SHP77 (cell line): ENCODE data around the gene ARHGEF25.
"Not testable (repeated sequence)": the region's sequence is repeated elsewhere in the genome, so short reads cannot be mapped to it uniquely, and the experiment has no call there.

ENCODE experiments used
- DNase-seq, 2 experiments: peaks; one replicate each; lab custom pipeline; 2025; lab: John Stamatoyannopoulos, UW

ARHGEF25 gene

GRCh38 chr12:57586128-57586527, 25.1 kb upstream of the ARHGEF25 start:
- DNase-seq: no peak

GRCh38 chr12:57586832-57587429, 24.3 kb upstream of the ARHGEF25 start:
- no peak for DNase-seq

DNA sequence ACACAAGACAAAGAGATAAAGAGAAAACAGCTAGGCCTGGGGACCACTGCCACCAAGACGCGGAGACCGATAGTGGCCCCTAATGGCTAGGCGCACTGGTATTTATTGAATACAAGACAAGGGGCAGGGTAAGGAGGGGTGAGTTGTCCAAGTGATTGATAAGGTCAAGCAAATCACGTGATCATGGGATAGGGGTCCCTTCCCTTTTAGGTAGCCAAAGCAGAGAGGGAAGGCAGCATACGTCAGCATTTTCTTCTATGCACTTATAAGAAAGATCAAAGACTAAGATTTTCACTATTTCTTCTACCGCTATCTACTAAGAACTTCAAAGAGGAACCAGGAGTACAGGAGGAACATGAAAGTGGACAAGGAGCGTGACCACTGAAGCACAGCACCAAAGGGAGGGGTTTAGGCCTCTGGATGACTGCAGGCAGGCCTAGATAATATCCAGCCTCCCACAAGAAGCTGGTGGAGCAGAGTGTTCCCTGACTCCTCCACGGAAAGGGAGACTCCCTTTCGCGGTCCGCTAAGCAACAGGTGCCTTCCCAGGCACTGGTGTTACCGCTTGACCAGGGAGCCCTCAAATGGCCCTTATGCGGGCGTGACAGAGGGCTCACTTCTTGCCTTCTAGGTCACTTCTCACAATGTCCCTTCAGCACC, 22.2 kb upstream of the ARHGEF25 start:
- DNase-seq: not testable (repeated sequence)

DNA sequence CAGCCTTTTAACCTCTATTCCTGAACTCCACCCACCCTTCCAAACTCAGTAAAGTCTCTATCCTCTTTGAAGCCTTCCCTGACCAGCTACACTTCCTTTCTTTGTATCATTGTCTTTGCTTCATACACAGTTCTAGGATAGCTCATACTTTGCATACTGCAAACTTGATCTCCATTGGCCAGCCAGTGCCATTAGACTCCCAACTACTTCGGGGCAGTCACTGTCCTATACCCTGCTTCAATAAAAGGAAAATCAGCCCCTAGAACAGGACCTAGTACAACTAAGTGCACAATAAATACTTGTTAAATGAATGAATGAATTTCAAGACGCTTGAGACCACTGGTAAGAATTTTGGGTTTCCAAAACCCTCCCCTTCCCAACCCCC, 20.8 kb upstream of the ARHGEF25 start:
- no peak for DNase-seq

GRCh38 chr12:57590864-57591781, 20.1 kb upstream of the ARHGEF25 start, which contains the start of gene PIP4K2C:
Gene PIP4K2C, plus strand, starts transcription at chr12:57591192. Its CDS starts 98 bp downstream, at chr12:57591290.
- DNase-seq: peak; percentile 72 to 90

GRCh38 chr12:57591782-57592325, 19.4 kb upstream of the ARHGEF25 start:
- DNase-seq: peak in 1 of 2 experiments; percentile 5

- DNase-seq: no peak
Measured at GRCh38 chr12:57592551-57593165, 18.6 kb upstream of the ARHGEF25 start.

DNA sequence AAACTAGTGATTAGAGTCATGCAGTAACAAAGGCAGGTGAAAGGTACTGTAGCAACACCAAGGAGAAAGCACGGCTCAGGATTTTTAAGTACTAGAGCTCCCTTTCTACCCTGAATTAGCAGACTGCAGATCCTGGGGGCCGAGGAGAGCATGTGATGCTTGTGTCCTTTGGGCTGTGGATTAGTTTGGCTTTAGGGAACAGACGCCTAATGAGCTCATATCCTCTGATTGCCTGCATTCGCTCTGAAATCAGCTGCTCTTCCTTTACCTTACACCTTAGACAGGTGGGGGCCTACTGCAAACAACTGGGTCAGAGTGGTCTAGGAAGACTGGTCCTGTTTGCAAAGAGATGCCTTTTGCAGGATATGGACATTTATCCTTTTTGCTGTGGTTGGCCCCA, 18.0 kb upstream of the ARHGEF25 start:
- no peak for DNase-seq

- DNase-seq: no peak
Measured at GRCh38 chr12:57600395-57600794, 10.8 kb upstream of the ARHGEF25 start.

- DNase-seq: no peak
Measured at GRCh38 chr12:57602544-57602943, 8.7 kb upstream of the ARHGEF25 start.

DNA sequence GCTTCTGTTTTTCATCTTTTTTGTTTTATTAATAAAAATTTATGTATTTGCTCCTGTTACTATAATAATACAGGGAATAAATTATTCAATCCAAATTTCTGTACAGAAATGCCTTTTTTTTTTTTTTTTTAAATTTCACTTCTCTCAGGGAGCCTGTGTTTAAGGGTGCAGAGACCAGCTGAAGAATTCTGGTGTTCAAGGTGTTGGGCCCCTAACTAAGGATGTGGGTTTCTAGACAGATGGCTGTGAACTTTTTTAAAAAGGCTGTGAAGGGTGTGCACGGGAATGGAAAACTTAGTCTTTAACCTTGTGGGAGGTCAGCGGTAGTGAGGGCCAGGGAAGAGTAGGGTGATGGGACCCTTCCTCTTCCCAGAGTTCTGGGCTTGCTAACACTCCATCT, 7.9 kb upstream of the ARHGEF25 start:
- no peak for DNase-seq

GRCh38 chr12:57603815-57604453, 7.3 kb upstream of the ARHGEF25 start:
- no peak for DNase-seq

GRCh38 chr12:57604454-57604991, 6.7 kb upstream of the ARHGEF25 start, which contains the start of gene DTX3:
Gene DTX3, plus strand, starts transcription at chr12:57604824. Its CDS starts 1,694 bp downstream, at chr12:57606518.
- peak in 1 of 2 experiments; percentile 25 for DNase-seq

DNA sequence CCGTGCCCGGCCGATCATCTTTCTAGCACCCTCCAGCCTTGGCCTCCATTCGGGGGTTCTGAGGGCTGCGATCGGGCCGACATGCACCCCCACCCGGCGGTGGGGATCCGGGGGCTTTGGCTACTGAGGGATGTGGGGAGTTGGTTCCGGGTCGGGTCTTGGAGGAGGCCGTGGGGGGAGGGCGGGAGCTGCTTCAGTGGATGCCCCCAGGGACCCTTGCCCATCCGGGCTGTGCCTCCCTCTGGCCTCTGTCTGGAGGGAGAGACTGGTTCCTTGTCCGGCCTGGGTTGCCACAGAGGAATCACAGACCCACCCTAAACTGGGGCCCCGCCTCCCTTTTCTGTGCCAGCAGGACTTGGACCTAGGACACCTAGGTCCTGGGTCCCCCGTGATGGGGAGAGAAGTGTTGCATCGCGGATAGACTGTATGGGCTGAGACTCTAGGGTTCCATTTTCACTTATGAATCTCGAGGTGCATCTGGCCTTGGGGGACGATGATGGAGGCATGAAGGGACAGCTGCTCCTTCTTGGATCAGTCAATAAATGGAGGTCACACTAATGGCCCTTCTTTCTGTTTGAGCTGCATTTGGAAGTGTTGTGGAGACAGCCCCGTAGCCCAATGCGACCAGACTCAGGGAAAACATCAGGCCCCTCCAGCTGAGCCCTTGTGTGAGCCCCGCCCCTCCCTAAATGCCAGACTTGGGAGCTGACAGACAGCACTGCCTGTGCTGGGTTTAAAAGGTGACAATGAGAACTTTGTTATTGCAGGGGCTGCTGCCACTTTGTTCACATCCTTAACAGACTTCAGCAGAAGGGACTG, 6.0 kb upstream of the ARHGEF25 start:
- no peak for DNase-seq

GRCh38 chr12:57605811-57606311, 5.4 kb upstream of the ARHGEF25 start:
- DNase-seq: no peak

DNA sequence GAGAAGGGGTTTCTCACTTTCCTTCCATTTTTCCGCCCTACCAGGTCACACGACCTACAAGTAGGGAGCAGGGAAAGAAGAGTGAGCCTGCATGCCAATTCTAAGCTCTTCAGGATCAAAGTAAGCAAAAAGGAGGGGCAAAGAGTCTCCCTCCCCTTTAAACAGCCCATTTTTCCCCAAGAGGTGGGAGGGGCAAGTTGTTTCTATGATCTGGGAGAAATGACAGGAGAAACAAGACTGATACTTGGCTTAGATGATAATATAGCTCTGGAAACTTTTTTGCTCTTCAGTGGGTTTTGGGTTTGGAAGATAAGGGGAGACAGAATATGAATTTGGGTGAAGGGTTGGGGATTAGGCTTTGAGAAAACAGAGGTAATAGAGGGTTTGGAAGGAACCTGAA, 4.8 kb upstream of the ARHGEF25 start:
- DNase-seq: no peak

DNA sequence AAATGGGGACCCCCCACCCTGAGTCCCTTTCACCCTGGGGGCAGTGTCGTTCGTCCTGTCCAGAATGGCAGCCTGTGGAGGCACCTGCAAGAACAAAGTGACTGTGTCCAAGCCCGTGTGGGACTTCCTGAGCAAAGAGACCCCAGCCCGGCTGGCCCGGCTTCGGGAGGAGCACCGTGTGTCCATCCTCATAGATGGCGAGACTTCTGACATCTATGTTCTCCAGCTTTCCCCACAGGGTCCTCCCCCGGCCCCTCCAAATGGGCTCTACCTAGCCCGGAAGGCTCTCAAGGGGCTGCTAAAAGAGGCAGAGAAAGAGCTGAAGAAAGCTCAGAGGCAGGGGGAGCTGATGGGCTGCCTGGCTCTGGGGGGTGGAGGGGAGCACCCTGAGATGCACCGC, 4.4 kb upstream of the ARHGEF25 start:
- no peak for DNase-seq

DNA sequence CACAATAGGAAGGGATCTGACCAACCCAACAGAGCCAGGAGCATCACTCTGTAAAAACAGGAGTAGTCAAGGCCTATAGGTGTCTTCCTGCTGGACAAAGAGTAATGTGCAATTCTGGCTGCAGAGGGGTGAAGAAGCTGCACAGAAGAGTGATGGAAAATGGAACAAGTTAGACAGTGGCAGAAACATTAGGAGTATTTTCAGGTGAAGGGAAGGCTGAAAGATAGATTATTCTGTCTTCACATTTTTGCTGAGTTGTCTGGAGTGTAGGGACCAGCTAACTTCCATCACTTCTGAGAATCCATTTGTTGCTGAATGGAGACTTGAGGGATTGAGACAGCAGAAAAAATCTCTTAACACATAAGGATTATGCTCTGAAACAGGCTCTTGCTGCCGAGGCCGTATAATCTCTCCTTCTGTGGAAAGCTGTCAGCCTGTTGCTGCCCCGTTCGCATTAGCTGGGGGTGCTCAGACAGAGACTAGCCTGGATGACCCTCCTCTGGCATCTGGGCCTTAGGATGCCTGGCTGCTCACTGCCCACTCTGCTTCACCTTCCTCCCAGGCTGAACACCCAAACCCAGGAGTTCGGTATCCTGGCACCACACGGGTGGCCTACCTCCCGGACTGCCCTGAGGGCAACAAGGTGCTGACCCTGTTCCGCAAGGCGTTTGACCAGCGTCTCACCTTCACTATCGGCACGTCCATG, 3.1 kb upstream of the ARHGEF25 start:
- DNase-seq: no peak

GRCh38 chr12:57609101-57609780, 2.0 kb upstream of the ARHGEF25 start:
- no peak for DNase-seq
